Ammon's horn (tissue), 1 donor: Measurements from ENCODE around the gene SLFN13.
"Not testable (repeated sequence)": the region's sequence is repeated elsewhere in the genome, so short reads cannot be mapped to it uniquely, and the experiment has no call there.

Source experiments
- DNase-seq: peaks from one replicate; pipeline ENCODE4 v3.0.0-alpha.2; 2016; ENCODE audit warnings: low spot score

Gene SLFN13

GRCh38 chr17:35432176-35433074 lies 16.1 kb downstream of the SLFN13 start, which contains the start of gene SLFN12:
Gene SLFN12, minus strand, starts transcription at chr17:35432500. Its CDS starts 9,472 bp downstream, at chr17:35423028.
- peak; percentile 62 for DNase-seq

- no peak for DNase-seq
Observed at GRCh38 chr17:35429702-35430101, 18.9 kb downstream of the SLFN13 start.

GRCh38 chr17:35428229-35428628 lies 20.3 kb downstream of the SLFN13 start:
- DNase-seq, result no peak

GRCh38 chr17:35423761-35424160 lies 24.8 kb downstream of the SLFN13 start:
- no peak for DNase-seq

GRCh38 chr17:35421069-35421468 lies 27.5 kb downstream of the SLFN13 start:
- DNase-seq, result not testable (repeated sequence)

GRCh38 chr17:35416659-35417058 lies 31.9 kb downstream of the SLFN13 start:
- no peak for DNase-seq

GRCh38 chr17:35414707-35415106 lies 33.9 kb downstream of the SLFN13 start:
- DNase-seq, result not testable (repeated sequence)

GRCh38 chr17:35414247-35414646 lies 34.3 kb downstream of the SLFN13 start:
- no peak for DNase-seq

- DNase-seq, result no peak
Observed at GRCh38 chr17:35407531-35407930, 41.0 kb downstream of the SLFN13 start.

- no peak for DNase-seq
Observed at GRCh38 chr17:35406568-35406967, 42.0 kb downstream of the SLFN13 start.

GRCh38 chr17:35404360-35404759 lies 44.2 kb downstream of the SLFN13 start:
- no peak for DNase-seq

- not testable (repeated sequence) for DNase-seq
Observed at GRCh38 chr17:35393783-35394182, 54.8 kb downstream of the SLFN13 start.

GRCh38 chr17:35390663-35391062 lies 57.9 kb downstream of the SLFN13 start:
- DNase-seq, result peak; percentile 26

- no peak for DNase-seq
Observed at GRCh38 chr17:35390156-35390555, 58.4 kb downstream of the SLFN13 start.

GRCh38 chr17:35387496-35387895 lies 61.1 kb downstream of the SLFN13 start:
- DNase-seq, result no peak
